GM12878 (cell line): ENCODE measurements around the gene PTPRD.

Experiments used
- CTCF ChIP-seq, 3 experiments: IDR thresholded peaks in 2 of 3; conservative IDR thresholded peaks in 1 of 3; 2 replicates each; pipeline ENCODE4 v1.5.1; 2011; ENCODE audit warnings: low read depth in 3 of 3, low read length in 3 of 3, mild to moderate bottlenecking in 3 of 3, control low read depth in 2 of 3, moderate library complexity in 2 of 3, inconsistent platforms in 1 of 3, mixed read lengths in 1 of 3; ENCODE audit not compliant: control insufficient read depth in 2 of 3, insufficient read depth in 1 of 3; ENCODE audit errors: extremely low read depth in 1 of 3
- EED ChIP-seq: sonication (generic); IDR thresholded peaks from 2 replicates; pipeline ENCODE4 v1.6.1; 2016; ENCODE audit warnings: antibody characterized with exemption, low read depth
- EGR1 ChIP-seq, 2 experiments: IDR thresholded peaks; 1 replicate in 1 of 2; 2 replicates in 1 of 2; pipeline ENCODE4 v1.6.1; 2011 to 2012; ENCODE audit warnings: low read depth in 2 of 2, low read length in 2 of 2, borderline replicate concordance in 1 of 2, mild to moderate bottlenecking in 1 of 2, moderate library complexity in 1 of 2
- EP300 ChIP-seq, 2 experiments: fragments of 150-350 bp in 1 of 2; IDR thresholded peaks; 2 replicates each; pipeline ENCODE4 v1.6.1; 2011 to 2012; ENCODE audit warnings: low read depth in 2 of 2, low read length in 2 of 2, borderline replicate concordance in 1 of 2, improper control_type of control experiment in 1 of 2, inconsistent platforms in 1 of 2; ENCODE audit not compliant: control insufficient read depth in 1 of 2
- EZH2 ChIP-seq: IDR thresholded peaks from 2 replicates; pipeline ENCODE4 v1.6.1; 2012; ENCODE audit warnings: low read depth, mild to moderate bottlenecking, control low read depth, inconsistent platforms, low read length, borderline replicate concordance; ENCODE audit not compliant: control insufficient read depth
- KDM1A ChIP-seq: fragments of 200-600 bp; sonication (generic); IDR thresholded peaks from 2 replicates; pipeline ENCODE4 v1.6.1; 2016; ENCODE audit warnings: borderline replicate concordance
- POLR2AphosphoS5 ChIP-seq: IDR thresholded peaks from 2 replicates; pipeline ENCODE4 v1.6.1; 2011; ENCODE audit warnings: mild to moderate bottlenecking, low read length, inconsistent platforms
- TAF1 ChIP-seq: IDR thresholded peaks from 2 replicates; pipeline ENCODE4 v1.6.1; 2011; ENCODE audit warnings: mild to moderate bottlenecking, low read depth, low read length, borderline replicate concordance
- TCF12 ChIP-seq: IDR thresholded peaks from 2 replicates; pipeline ENCODE4 v1.6.1; 2011; ENCODE audit warnings: low read depth, mild to moderate bottlenecking, low read length
- TCF3 ChIP-seq: IDR thresholded peaks from 2 replicates; pipeline ENCODE4 v1.6.1; 2012; ENCODE audit warnings: low read depth, mild to moderate bottlenecking, low read length, borderline replicate concordance; ENCODE audit not compliant: insufficient read depth

DNA sequence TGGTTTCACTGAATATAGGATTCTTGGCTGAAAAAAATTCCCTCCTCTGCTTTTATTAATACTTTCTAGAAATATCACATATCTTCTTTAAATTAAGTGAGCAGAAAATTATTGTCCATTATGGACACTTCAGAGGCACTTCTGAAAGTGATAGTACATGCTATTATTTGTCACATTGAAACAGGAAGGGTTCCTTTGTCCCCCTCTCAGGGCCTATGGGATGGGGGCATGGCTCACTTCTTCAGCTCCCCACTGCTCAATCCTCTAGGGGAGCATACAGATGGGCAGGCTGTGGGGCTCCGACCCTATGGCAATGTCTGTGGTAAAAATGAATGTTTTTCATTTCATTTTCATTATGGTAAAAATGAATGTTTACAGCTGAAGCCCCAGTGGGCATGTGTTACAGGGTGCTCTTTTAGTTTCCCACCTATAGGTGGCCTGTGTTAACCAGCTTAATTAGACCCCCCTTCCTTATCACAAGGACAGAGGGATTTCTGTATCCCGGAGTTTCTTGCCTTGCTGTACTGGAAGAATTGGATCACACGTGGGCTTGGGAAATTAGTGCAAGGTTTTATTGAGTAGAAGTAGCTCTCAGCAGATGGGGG is 1225.2 kb downstream of the PTPRD start:
- TF ChIP-seq TAF1 (no peak), CTCF (IDR thresholded peaks at IDR 0.05 in 2 of 3, conservative IDR thresholded peaks at IDR 0.05 in 1 of 3; ENCODE audit: control insufficient read depth in 2 of 3, extremely low read depth in 1 of 3, insufficient read depth in 1 of 3, low read depth in 3 of 3, low read length in 3 of 3) (no peak), EZH2 (no peak), KDM1A (no peak), EED (no peak), TCF12 (no peak), EGR1 (IDR thresholded peaks at IDR 0.05; ENCODE audit: borderline replicate concordance in 1 of 2, low read depth in 2 of 2, low read length in 2 of 2) (no peak), POLR2AphosphoS5 (no peak), TCF3 (no peak), EP300 (IDR thresholded peaks at IDR 0.05; ENCODE audit: borderline replicate concordance in 1 of 2, control insufficient read depth in 1 of 2, low read depth in 2 of 2, low read length in 2 of 2) (no peak)
